Gastroesophageal sphincter (tissue), 3 donors: ENCODE results near the gene BCAS3.

Experiments
- EP300 ChIP-seq: sonication (generic); formaldehyde crosslinking; IDR thresholded peaks from one replicate; pipeline ENCODE4 v1.6.1; 2017; ENCODE audit warnings: antibody characterized with exemption, mild to moderate bottlenecking
- POLR2A ChIP-seq, 2 donors: fragments of 450-650 bp; IDR thresholded peaks; one replicate each; pipeline ENCODE4 v1.6.1; 2017; ENCODE audit warnings: antibody characterized with exemption in 2 of 2, mild to moderate bottlenecking in 2 of 2, moderate library complexity in 1 of 2
- POLR2AphosphoS5 ChIP-seq: sonication (generic); formaldehyde crosslinking; IDR thresholded peaks from one replicate; pipeline ENCODE4 v1.6.1; 2017; ENCODE audit warnings: antibody characterized with exemption
- TF ChIP-seq, protein P1 (sequence below), 4 experiments: fragments of 200-600 bp in 2 of 4; fragments of 450-650 bp in 2 of 4; sonication (generic) in 1 of 4; IDR thresholded peaks; one replicate each; pipeline ENCODE4 v1.5.1; 2017 to 2019; ENCODE audit warnings: antibody characterized with exemption in 4 of 4, mild to moderate bottlenecking in 2 of 4, moderate library complexity in 2 of 4

DNA sequence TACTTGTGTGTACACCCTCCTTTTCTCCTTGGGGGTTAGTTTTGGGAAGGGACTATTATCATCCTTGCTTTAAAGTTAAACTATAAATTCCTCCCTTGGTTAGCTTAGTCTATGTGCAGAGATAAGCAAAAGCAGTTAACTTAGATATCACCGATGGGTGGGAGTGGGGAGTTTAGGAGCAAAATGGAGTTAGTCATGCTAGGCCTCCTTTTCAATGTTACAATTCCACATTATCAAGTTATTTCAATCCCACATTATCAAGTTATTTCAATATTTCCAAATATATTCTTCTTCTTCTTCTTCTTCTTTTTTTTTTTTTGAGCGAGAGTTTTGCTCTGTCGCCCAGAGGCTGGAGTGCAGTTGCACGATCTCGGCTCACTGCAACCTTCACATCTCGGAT, 1.7 kb upstream of the BCAS3 start:
- TF ChIP-seq, protein P1, sequence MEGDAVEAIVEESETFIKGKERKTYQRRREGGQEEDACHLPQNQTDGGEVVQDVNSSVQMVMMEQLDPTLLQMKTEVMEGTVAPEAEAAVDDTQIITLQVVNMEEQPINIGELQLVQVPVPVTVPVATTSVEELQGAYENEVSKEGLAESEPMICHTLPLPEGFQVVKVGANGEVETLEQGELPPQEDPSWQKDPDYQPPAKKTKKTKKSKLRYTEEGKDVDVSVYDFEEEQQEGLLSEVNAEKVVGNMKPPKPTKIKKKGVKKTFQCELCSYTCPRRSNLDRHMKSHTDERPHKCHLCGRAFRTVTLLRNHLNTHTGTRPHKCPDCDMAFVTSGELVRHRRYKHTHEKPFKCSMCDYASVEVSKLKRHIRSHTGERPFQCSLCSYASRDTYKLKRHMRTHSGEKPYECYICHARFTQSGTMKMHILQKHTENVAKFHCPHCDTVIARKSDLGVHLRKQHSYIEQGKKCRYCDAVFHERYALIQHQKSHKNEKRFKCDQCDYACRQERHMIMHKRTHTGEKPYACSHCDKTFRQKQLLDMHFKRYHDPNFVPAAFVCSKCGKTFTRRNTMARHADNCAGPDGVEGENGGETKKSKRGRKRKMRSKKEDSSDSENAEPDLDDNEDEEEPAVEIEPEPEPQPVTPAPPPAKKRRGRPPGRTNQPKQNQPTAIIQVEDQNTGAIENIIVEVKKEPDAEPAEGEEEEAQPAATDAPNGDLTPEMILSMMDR (IDR thresholded peaks at IDR 0.05) = no peak
- TF ChIP-seq EP300 = no peak
- no peak for TF ChIP-seq POLR2A (IDR thresholded peaks at IDR 0.05)
- TF ChIP-seq POLR2AphosphoS5 = no peak
